ENCODE data around the gene SLC25A39.
A peak's percentile ranks its signal among the peaks of the same experiment; 100 is the strongest.
"Not testable (repeated sequence)": the region's sequence is repeated elsewhere in the genome, so short reads cannot be mapped to it uniquely, and the experiment has no call there.

The SLC25A39 gene

DNA sequence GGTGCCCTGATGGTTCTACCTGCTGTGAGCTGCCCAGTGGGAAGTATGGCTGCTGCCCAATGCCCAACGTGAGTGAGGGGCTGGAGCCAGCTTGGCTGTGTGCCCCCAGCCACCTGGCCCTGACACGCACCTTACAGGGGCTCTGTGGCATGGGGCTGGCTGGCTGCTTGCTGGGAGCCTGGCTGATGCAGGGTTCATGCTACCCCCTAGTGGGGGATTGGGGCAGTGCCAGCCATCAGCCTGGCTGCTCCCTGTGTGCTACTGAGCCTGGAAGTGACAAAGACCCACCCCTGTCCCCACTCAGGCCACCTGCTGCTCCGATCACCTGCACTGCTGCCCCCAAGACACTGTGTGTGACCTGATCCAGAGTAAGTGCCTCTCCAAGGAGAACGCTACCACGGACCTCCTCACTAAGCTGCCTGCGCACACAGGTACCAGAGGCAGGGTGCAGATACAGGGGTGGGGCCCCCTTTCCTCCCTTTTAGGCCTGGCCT is 26.2 kb upstream of the SLC25A39 start:
- ATAC-seq (replicated peaks) (peak; percentile 62), DNase-seq (peak; percentile 60 to 72 (median 65))
- H3K9me3 Mint-ChIP-seq: no peaks in the 10 kb centered on the region
- H3K36me3 Mint-ChIP-seq (ENCODE audit: insufficient read depth): no peaks in the 10 kb centered on the region
- no peaks in the 10 kb centered on the region for H3K27me3 Mint-ChIP-seq
- peaks cover 14 to 19% of the 10 kb centered on the region in 2 donors for H3K4me1 Mint-ChIP-seq (ENCODE audit: low read depth in 2 of 2)
- no peak overlapping the region for H3K4me3 Mint-ChIP-seq
- H3K27ac Mint-ChIP-seq: no peak overlapping the region

GRCh38 chr17:44349553-44350070 is 25.0 kb upstream of the SLC25A39 start:
- no peak overlapping the region for H3K4me3 Mint-ChIP-seq
- H3K27ac Mint-ChIP-seq: no peak overlapping the region
- DNase-seq (no peak), ATAC-seq (replicated peaks) (no peak)
- H3K9me3 Mint-ChIP-seq: no peaks in the 10 kb centered on the region
- H3K27me3 Mint-ChIP-seq: no peaks in the 10 kb centered on the region
- peaks cover 26 to 29% of the 10 kb centered on the region in 2 donors for H3K4me1 Mint-ChIP-seq (ENCODE audit: low read depth in 2 of 2)
- peaks cover 3% of the 10 kb centered on the region for H3K36me3 Mint-ChIP-seq (ENCODE audit: insufficient read depth)

DNA sequence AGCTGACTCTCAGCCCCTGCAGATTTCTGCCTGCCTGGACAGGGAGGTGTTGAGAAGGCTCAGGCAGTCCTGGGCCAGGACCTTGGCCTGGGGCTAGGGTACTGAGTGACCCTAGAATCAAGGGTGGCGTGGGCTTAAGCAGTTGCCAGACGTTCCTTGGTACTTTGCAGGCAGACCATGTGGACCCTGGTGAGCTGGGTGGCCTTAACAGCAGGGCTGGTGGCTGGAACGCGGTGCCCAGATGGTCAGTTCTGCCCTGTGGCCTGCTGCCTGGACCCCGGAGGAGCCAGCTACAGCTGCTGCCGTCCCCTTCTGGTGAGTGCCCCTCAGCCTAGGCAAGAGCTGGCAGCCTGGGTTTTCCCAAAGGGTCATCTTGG is 24.4 kb upstream of the SLC25A39 start:
- DNase-seq: no peak
- ATAC-seq (replicated peaks): no peak

GRCh38 chr17:44348234-44348987 is 23.8 kb upstream of the SLC25A39 start:
- peak overlapping the region in 1 of 2 donors; percentile 41 for H3K27ac Mint-ChIP-seq
- H3K9me3 Mint-ChIP-seq: no peaks in the 10 kb centered on the region
- H3K36me3 Mint-ChIP-seq (ENCODE audit: insufficient read depth): peaks cover 3% of the 10 kb centered on the region
- ATAC-seq (replicated peaks) (no peak), DNase-seq (no peak)
- H3K4me1 Mint-ChIP-seq (ENCODE audit: low read depth in 2 of 2): peaks cover 33 to 34% of the 10 kb centered on the region in 2 donors
- peaks cover 0 to 8% of the 10 kb centered on the region in 2 donors for H3K27me3 Mint-ChIP-seq
- no peak overlapping the region for H3K4me3 Mint-ChIP-seq

More for the DNA sequence above, 24.4 kb upstream of the SLC25A39 start:
- Mint-ChIP-seq H3K36me3 (ENCODE audit: insufficient read depth) (peaks cover 3% of the 10 kb centered on the region), H3K27me3 (peaks cover 0 to 3% of the 10 kb centered on the region in 2 donors), H3K9me3 (no peaks in the 10 kb centered on the region), H3K4me3 (no peak overlapping the region), H3K4me1 (ENCODE audit: low read depth in 2 of 2) (peaks cover 30 to 32% of the 10 kb centered on the region in 2 donors), H3K27ac (peak overlapping the region in 1 of 2 donors; percentile 41)

DNA sequence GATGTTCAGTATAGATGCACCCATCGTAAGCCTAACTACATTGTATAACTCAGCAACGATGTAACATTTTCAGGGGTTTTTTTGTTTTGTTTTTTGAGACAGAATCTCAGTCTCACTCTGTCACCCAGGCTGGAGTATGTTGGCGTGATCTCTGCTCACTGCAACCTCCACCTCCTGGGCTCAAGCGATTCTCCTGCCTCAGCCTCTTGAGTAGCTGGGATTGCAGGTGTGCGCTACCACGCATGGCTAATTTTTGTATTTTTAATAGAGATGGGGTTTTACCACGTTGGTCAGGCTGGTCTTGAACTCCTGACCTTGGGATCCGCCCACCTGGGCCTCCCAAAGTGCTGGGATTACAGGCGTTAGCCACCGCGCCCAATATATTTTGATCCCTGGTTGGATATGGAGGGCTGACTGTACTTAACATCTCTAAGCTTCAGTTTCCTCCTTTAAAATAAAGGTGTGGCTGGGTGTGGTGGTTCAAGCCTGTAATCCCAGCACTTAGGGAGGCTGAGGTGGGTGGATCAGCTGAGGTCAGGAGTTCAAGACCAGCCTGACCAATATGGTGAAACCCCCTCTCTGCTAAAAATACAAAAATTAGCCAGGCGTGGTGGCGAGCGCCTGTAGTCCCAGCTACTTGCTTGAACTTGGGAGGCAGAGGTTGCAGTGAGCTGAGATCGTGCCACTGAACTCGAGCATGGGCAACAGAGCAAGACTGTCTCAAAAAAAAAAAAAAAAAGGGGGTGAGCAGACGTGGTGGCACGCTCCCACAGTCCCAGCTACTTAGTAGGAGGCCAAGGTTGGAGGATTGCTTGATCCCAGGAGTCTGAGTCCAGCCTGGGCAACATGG is 22.8 kb upstream of the SLC25A39 start:
- not testable (repeated sequence) for H3K27ac Mint-ChIP-seq; H3K36me3 Mint-ChIP-seq (ENCODE audit: insufficient read depth); H3K4me3 Mint-ChIP-seq; DNase-seq; H3K9me3 Mint-ChIP-seq; ATAC-seq (replicated peaks)
- Mint-ChIP-seq H3K27me3 (peaks cover 0 to 18% of the 10 kb centered on the region in 2 donors), H3K4me1 (ENCODE audit: low read depth in 2 of 2) (peaks cover 28 to 31% of the 10 kb centered on the region in 2 donors)

DNA sequence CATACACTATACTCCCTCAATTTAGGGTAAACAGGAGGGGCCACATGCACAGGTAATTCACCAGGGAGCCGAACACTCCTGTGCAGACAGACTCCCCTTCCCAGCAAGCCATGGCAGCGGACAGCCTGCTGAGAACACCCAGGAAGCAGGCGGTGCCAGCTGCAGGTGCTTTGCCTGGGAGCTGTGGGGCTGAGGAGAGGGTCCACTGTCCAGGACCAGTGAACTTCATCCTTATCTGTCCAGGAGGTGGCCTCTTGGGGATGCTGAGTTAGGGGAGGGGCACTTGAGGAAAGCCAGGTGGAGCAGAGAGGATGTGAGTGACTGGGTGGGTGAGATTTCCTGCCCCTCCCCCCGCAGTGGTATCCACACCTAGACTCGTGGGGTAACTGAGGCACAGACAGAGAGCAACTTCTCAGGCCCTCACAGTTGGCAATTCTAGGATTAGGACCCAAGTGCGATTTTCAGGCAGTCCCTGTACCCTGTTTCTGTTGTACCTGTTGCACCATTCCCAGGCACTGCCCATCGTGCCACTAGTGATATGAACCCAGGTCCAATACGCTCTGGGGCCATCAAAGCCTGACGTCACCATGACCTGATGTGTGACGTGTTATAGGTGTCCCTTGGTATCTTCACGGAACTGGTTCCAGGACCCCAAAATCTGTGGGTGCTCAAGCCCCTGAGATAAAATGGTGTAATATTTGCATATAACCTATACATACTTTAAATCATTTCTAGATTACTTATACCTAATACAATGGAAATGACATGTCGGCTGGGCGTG is 21.6 kb upstream of the SLC25A39 start:
- Mint-ChIP-seq H3K4me1 (ENCODE audit: low read depth in 2 of 2) (peaks cover 28 to 31% of the 10 kb centered on the region in 2 donors), H3K4me3 (peak overlapping the region; percentile 87 to 93), H3K27me3 (peaks cover 8 to 29% of the 10 kb centered on the region in 2 donors), H3K9me3 (no peaks in the 10 kb centered on the region), H3K36me3 (ENCODE audit: insufficient read depth) (peaks cover 6% of the 10 kb centered on the region), H3K27ac (peak overlapping the region in 1 of 2 donors; percentile 80)
- DNase-seq (no peak), ATAC-seq (replicated peaks) (no peak)

DNA sequence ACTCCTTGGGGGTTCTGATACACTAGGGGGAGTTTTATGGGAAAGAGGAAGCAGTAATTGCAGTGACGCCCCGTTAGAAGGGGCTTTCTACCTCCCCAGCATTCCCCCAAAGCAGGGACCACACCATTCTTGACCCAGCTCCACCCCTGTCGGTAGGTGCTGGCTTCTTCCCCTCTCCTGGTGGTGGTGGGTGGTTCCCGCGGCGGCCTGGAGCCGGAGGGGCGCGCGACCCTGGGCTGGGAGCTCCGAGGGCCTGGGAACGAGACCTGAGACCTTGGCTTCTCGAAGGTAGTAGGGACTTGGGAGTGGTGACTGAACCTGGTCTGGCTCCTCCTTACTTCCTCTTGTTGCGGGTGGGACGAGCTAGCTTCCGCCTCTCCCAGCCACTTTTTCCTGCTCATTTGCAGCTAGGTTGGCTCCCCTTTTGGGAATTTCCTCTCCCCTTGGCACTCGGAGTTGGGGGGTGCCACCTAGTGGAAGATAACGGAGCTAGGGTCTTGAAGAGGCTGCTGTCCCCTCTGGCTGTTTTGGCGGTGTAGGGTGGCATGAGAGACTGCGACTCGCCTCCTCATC is 20.9 kb upstream of the SLC25A39 start:
- H3K4me1 Mint-ChIP-seq (ENCODE audit: low read depth in 2 of 2): peaks cover 28 to 29% of the 10 kb centered on the region in 2 donors
- H3K4me3 Mint-ChIP-seq: peak overlapping the region; percentile 87 to 93
- DNase-seq (peak; percentile 30 to 43 (median 31)), ATAC-seq (replicated peaks) (peak; percentile 47)
- peak overlapping the region; percentile 20 to 80 for H3K27ac Mint-ChIP-seq
- H3K36me3 Mint-ChIP-seq (ENCODE audit: insufficient read depth): peaks cover 6% of the 10 kb centered on the region
- H3K27me3 Mint-ChIP-seq: peaks cover 15 to 33% of the 10 kb centered on the region in 2 donors
- H3K9me3 Mint-ChIP-seq: no peaks in the 10 kb centered on the region

DNA sequence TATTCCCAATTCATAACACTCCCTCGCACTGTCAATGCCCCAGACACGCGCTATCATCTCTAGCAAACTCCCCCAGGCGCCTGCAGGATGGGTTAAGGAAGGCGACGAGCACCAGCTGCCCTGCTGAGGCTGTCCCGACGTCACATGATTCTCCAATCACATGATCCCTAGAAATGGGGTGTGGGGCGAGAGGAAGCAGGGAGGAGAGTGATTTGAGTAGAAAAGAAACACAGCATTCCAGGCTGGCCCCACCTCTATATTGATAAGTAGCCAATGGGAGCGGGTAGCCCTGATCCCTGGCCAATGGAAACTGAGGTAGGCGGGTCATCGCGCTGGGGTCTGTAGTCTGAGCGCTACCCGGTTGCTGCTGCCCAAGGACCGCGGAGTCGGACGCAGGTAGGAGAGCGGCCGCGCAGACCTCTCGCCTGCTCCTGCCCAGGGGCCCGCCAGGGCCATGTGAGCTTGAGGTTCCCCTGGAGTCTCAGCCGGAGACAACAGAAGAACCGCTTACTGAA is 20.4 kb upstream of the SLC25A39 start, which contains the start of gene GRN:
Gene GRN (plus strand): TSS at position 364 of the 515 bp plus-strand sequence. CDS start 3,863 bp downstream, outside the sequence.
- H3K27ac Mint-ChIP-seq: peak within 1 kb of the TSS; percentile 20 to 80
- peaks cover 6% of the 10 kb centered on the region for H3K36me3 Mint-ChIP-seq (ENCODE audit: insufficient read depth)
- no peaks in the 10 kb centered on the region for H3K9me3 Mint-ChIP-seq
- DNase-seq (peak; percentile 76 to 86 (median 78)), ATAC-seq (replicated peaks) (peak; percentile 97)
- peak within 1 kb of the TSS; percentile 87 to 93 for H3K4me3 Mint-ChIP-seq
- H3K4me1 Mint-ChIP-seq (ENCODE audit: low read depth in 2 of 2): peaks cover 28 to 29% of the 10 kb centered on the region in 2 donors
- peaks cover 17 to 33% of the 10 kb centered on the region in 2 donors for H3K27me3 Mint-ChIP-seq

DNA sequence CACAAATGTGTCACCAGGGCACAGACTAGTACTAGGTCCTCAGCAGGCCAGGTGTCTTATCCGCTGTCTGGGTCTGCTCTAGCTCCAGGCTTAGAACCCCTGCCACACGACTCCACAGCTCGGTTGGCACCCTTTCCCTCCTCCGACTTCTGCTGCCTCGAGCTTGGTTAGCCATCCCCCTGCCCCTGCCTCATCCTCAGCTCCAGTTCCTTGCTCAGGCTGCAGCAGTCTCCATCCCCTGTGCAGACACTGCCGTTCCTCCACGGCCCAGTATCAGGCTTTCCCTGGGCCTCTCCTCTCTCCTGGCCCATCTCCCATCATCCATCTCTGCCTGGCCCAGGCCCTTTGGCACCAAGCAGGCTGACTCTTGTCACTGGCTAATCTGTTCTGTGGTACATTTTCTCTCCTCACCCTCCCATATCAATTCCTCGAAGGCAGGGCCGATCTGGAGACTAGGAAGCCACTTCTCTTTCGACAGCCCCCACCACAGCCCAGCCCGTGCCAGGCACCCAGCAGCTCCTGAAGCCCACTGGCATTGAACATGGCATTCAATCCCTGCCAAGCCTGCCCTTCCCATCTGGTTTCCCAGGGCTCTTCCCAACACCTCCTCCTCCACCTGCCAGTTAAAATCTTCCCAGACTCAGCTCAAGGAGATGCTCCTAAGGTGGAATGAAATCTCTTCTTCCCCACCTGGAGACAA is 19.0 kb upstream of the SLC25A39 start:
- ATAC-seq (replicated peaks) (no peak), DNase-seq (no peak)
- H3K36me3 Mint-ChIP-seq (ENCODE audit: insufficient read depth): peaks cover 6% of the 10 kb centered on the region
- no peak overlapping the region for H3K27ac Mint-ChIP-seq
- no peaks in the 10 kb centered on the region for H3K9me3 Mint-ChIP-seq
- peaks cover 27 to 28% of the 10 kb centered on the region in 2 donors for H3K4me1 Mint-ChIP-seq (ENCODE audit: low read depth in 2 of 2)
- H3K27me3 Mint-ChIP-seq: peaks cover 22 to 36% of the 10 kb centered on the region in 2 donors
- H3K4me3 Mint-ChIP-seq: no peak overlapping the region

DNA sequence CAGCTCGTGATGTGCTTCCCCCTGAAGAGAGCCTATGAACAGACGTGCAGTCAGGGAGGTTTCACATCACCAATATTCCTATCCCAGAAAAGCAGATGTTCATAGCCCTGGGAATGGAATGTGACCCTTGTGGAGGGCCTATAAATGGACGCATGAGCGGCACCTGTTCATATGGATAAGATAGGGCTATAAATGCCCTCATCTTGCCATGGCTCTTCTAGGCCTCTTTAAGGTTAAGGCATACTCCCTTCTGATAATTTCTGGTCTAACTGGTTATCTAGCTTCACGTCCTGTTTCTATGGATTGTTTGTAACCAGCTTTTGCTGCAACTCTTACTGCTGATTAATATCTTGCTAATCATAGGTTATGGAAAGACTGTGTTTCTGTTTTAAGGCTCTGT is 15.9 kb upstream of the SLC25A39 start:
- not testable (repeated sequence) for ATAC-seq (replicated peaks); H3K27ac Mint-ChIP-seq; DNase-seq; H3K36me3 Mint-ChIP-seq (ENCODE audit: insufficient read depth); H3K4me3 Mint-ChIP-seq; H3K9me3 Mint-ChIP-seq
- peaks cover 17% of the 10 kb centered on the region in 2 donors for H3K4me1 Mint-ChIP-seq (ENCODE audit: low read depth in 2 of 2)
- H3K27me3 Mint-ChIP-seq: peaks cover 35 to 47% of the 10 kb centered on the region in 2 donors

DNA sequence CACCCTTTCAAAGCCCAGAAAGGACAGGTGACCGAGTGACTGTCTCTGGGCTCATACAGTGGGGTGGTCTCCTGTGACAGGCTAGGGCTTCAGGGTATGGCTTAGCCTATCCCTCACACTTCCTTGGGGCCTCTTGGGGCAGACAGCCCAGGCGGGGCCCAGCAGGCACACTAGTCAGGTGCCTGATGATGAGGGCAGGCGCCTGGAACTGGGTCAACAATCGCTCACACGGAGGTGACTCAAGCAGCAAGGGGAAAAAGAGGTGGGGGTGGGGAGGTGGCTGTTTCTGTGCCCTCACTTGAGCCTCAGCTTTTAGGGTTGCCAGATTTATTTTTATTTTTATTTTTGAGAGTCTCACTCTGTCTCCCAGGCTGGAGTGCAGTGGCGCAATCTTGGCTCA is 14.1 kb upstream of the SLC25A39 start:
- no peak overlapping the region for H3K27ac Mint-ChIP-seq

DNA sequence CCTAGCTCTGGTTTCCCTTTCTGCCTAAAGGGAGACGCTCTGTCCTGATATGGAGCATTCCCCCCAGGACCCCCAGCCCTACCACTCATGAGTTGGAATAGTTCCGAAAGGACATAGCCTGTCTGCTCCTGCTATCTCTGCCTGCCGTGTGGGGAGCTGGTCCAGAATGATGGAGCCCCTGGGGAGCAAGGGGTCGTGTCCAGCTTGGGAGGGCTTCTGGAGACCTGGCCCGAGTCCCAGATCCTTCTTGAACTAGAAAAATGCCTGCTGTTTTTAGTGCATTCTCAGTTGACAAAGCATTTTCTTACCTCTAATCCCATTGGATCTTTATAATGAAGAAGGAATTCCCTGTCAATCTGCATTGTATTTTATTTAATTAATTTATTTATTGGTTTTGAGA is 11.3 kb upstream of the SLC25A39 start:
- no peak for ATAC-seq (replicated peaks)
- H3K9me3 Mint-ChIP-seq: no peaks in the 10 kb centered on the region

More for the DNA sequence above, 14.1 kb upstream of the SLC25A39 start:
- Mint-ChIP-seq H3K36me3 (ENCODE audit: insufficient read depth) (peaks cover 2% of the 10 kb centered on the region), H3K9me3 (no peaks in the 10 kb centered on the region), H3K4me1 (ENCODE audit: low read depth in 2 of 2) (peaks cover under 1 to 4% of the 10 kb centered on the region in 2 donors), H3K27me3 (peaks cover 35 to 42% of the 10 kb centered on the region in 2 donors), H3K4me3 (no peak overlapping the region)
- DNase-seq (no peak), ATAC-seq (replicated peaks) (peak; percentile 63)

More for the DNA sequence above, 11.3 kb upstream of the SLC25A39 start:
- H3K27me3 Mint-ChIP-seq: peaks cover 15 to 24% of the 10 kb centered on the region in 2 donors
- H3K4me1 Mint-ChIP-seq (ENCODE audit: low read depth in 2 of 2): peaks cover 4 to 8% of the 10 kb centered on the region in 2 donors
- DNase-seq: no peak
- no peak overlapping the region for H3K27ac Mint-ChIP-seq
- no peaks in the 10 kb centered on the region for H3K36me3 Mint-ChIP-seq (ENCODE audit: insufficient read depth)
- no peak overlapping the region for H3K4me3 Mint-ChIP-seq

All from effector memory CD8-positive, alpha-beta T cell (primary cell).